Ishikawa (cell line): ENCODE data around the gene SH2D3C.

ENCODE experiments used
- CEBPB ChIP-seq: IDR thresholded peaks from 2 replicates; pipeline ENCODE4 v1.6.1; 2012
- CREB1 ChIP-seq: IDR thresholded peaks from 2 replicates; pipeline ENCODE4 v1.6.1; 2012; ENCODE audit warnings: low read depth
- EGR1 ChIP-seq: IDR thresholded peaks from 2 replicates; pipeline ENCODE4 v1.6.1; 2012
- EP300 ChIP-seq: IDR thresholded peaks from 2 replicates; pipeline ENCODE4 v1.6.1; 2012; ENCODE audit warnings: borderline replicate concordance
- FOXM1 ChIP-seq: IDR thresholded peaks from 2 replicates; pipeline ENCODE4 v1.6.1; 2012; ENCODE audit warnings: low read depth, borderline replicate concordance
- NFIC ChIP-seq: IDR thresholded peaks from 2 replicates; pipeline ENCODE4 v1.6.1; 2012
- RAD21 ChIP-seq: IDR thresholded peaks from 2 replicates; pipeline ENCODE4 v1.6.1; 2012; ENCODE audit warnings: low read depth
- REST ChIP-seq: IDR thresholded peaks from 2 replicates; pipeline ENCODE4 v1.6.1; 2012; ENCODE audit warnings: low read depth, mild to moderate bottlenecking
- TAF1 ChIP-seq: IDR thresholded peaks from 2 replicates; pipeline ENCODE4 v1.6.1; 2012; ENCODE audit warnings: low read depth, mild to moderate bottlenecking
- TCF12 ChIP-seq: IDR thresholded peaks from 2 replicates; pipeline ENCODE4 v1.6.1; 2012; ENCODE audit warnings: low read depth
- TEAD4 ChIP-seq: IDR thresholded peaks from 2 replicates; pipeline ENCODE4 v1.6.1; 2012
- USF1 ChIP-seq: IDR thresholded peaks from 2 replicates; pipeline ENCODE4 v1.6.1; 2012
- YY1 ChIP-seq: IDR thresholded peaks from 2 replicates; pipeline ENCODE4 v1.6.1; 2012; ENCODE audit warnings: low read depth
- ZBTB7A ChIP-seq: IDR thresholded peaks from 2 replicates; pipeline ENCODE4 v1.6.1; 2012; ENCODE audit warnings: low read depth
- TF ChIP-seq, protein P1 (sequence below): IDR thresholded peaks from 2 replicates; pipeline ENCODE4 v1.6.1; 2012

SH2D3C gene

GRCh38 chr9:127792417-127793031 lies 14.1 kb upstream of the SH2D3C start:
- TF ChIP-seq REST (no peak), TAF1 (no peak), EGR1 (no peak), NFIC (no peak), TCF12 (no peak), TEAD4 (no peak), EP300 (no peak), USF1 (no peak), CEBPB (no peak), CREB1 (no peak), YY1 (no peak), FOXM1 (no peak)
- TF ChIP-seq, protein P1, sequence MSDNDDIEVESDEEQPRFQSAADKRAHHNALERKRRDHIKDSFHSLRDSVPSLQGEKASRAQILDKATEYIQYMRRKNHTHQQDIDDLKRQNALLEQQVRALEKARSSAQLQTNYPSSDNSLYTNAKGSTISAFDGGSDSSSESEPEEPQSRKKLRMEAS, result no peak

- no peak for TF ChIP-seq YY1
- TF ChIP-seq NFIC, result no peak
- TF ChIP-seq RAD21, result no peak
- no peak for TF ChIP-seq CEBPB
Measured at GRCh38 chr9:127791085-127791484, 12.6 kb upstream of the SH2D3C start.

GRCh38 chr9:127790094-127790855 lies 11.8 kb upstream of the SH2D3C start:
- no peak for TF ChIP-seq FOXM1
- no peak for TF ChIP-seq TEAD4
- TF ChIP-seq TAF1, result no peak
- TF ChIP-seq, protein P1, result no peak
- TF ChIP-seq EGR1, result no peak
- TF ChIP-seq TCF12, result no peak
- no peak for TF ChIP-seq CEBPB
- no peak for TF ChIP-seq USF1
- TF ChIP-seq CREB1, result no peak
- no peak for TF ChIP-seq EP300
- TF ChIP-seq ZBTB7A, result no peak
- no peak for TF ChIP-seq YY1
- no peak for TF ChIP-seq REST
- TF ChIP-seq RAD21, result no peak
- no peak for TF ChIP-seq NFIC

DNA sequence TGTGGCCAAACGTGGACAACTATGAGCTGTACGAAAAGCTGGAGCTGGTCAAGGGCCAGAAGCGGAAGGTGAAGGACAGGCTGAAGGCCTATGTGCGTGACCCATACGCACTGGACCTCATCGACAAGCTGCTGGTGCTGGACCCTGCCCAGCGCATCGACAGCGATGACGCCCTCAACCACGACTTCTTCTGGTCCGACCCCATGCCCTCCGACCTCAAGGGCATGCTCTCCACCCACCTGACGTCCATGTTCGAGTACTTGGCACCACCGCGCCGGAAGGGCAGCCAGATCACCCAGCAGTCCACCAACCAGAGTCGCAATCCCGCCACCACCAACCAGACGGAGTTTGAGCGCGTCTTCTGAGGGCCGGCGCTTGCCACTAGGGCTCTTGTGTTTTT lies 10.7 kb upstream of the SH2D3C start:
- TF ChIP-seq EGR1 (no peak), TAF1 (no peak), EP300 (no peak), ZBTB7A (no peak), RAD21 (no peak), CREB1 (no peak), YY1 (no peak), REST (no peak), NFIC (no peak), TCF12 (no peak), FOXM1 (no peak), CEBPB (no peak), TEAD4 (no peak), USF1 (no peak)
- TF ChIP-seq, protein P1, result no peak
